GM12873 (cell line): ENCODE measurements around the gene SRSF2.

Experiments
- TF ChIP-seq, protein P1 (sequence below): IDR thresholded peaks from 2 replicates; pipeline ENCODE4 v1.5.1; 2012; ENCODE audit warnings: low read depth, mild to moderate bottlenecking, moderate library complexity, low read length, control low read depth; ENCODE audit not compliant: insufficient read depth; ENCODE audit errors: missing control alignments

Gene SRSF2

DNA sequence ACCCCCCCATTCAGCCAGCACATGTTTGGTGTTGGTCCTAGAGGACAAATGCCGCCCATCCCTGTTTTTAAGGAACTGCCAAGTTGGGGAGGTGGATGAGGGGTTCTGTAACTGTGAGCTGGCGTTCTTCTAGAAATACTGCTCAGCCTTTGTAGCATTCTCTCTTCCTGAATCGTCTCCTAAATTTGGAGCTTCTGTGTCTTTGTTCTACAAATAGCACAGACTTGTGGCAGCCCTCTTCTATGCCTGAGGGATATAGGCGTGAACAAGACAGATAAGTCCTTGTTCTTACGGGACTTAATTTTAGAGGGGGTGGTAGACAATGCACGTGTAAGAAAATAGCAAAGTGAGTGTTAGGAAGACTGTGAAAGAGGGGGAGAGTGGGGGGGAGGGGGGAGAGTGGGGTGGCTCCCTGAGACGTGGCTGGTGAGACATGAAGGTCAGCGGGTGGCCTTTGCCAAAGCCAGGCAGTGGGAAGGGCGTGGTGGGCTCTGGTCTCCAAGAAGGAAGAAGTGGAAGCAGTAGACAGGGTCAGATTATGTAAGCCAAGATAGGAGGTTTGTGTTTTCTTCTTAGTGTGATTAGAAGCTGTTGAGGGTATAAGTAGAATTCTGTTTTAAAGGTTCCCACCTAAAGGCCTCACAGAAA lies 10.7 kb upstream of the SRSF2 start:
- TF ChIP-seq, protein P1, sequence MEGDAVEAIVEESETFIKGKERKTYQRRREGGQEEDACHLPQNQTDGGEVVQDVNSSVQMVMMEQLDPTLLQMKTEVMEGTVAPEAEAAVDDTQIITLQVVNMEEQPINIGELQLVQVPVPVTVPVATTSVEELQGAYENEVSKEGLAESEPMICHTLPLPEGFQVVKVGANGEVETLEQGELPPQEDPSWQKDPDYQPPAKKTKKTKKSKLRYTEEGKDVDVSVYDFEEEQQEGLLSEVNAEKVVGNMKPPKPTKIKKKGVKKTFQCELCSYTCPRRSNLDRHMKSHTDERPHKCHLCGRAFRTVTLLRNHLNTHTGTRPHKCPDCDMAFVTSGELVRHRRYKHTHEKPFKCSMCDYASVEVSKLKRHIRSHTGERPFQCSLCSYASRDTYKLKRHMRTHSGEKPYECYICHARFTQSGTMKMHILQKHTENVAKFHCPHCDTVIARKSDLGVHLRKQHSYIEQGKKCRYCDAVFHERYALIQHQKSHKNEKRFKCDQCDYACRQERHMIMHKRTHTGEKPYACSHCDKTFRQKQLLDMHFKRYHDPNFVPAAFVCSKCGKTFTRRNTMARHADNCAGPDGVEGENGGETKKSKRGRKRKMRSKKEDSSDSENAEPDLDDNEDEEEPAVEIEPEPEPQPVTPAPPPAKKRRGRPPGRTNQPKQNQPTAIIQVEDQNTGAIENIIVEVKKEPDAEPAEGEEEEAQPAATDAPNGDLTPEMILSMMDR: no peak

DNA sequence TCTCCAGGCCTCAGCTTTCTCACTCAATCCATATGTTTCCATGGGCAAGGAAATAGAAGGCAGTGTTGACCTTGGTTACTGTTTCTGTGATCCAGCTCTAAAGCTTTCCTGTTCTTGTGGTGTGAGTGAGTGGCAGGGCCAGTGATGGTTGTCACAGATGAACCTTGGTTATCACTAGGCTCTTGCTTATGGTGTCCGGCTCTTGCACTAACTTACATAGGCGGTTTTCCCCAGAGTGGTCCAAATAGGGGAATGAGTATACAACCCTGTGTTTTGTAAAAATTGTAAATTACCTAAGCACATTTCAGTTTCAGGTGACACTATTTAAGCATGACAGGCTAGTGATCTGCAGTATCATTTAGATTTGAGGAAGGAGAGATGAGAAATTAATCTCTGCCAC lies 7.6 kb upstream of the SRSF2 start:
- TF ChIP-seq, protein P1: no peak

DNA sequence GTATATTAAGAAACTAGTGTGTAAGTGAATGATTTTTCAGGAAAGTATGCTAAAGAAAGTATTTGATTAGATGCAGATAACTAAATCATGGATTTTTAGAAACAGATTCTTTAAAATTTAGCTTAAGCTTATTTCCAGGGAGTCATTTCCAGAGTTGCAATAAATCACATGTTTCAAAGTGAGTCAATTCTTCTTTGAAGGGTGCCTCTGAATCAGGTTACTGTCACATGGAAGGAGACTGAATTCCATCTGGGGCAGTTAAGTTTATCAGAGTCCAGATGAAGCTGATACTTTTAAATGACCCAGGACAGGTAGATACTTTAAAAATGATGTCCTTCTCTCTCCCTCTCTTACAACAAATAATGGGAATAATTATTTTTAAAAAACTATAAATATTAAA lies 5.8 kb upstream of the SRSF2 start:
- TF ChIP-seq, protein P1: no peak

DNA sequence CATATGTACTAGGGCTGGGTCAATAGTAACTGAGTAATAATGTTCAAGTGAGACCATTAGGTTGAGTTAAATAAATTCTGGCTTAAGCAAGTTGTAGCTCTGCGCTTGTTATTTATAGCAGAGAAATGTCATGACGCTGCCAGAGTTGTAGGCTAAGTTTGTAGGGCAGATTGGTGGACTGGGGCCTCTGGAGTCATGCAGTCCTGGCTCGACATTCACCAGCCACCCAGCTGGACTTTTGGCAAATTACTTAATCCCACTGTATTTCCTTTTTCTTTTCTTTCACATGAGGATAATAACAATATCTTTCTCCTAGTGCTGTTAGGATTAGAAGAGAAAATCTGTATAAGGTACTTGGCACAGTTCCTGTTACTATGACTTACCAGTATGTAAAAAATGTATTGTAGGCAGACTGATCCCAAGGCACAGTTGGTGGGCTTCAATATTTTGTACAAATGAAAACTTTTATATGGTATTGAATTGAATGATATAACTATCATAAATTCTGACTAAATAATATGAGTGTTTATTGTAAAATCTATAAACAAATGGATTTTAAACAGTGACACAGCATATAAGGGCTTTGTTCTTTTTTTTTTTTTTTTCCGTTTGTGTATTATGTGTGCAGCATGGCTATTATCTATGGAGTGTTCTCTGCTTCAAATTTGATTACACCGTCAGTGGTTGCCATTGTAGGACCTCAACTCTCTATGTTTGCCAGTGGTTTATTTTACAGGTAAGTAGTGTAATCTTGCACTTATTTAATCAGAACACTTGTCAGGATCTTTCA lies 3.4 kb upstream of the SRSF2 start:
- TF ChIP-seq, protein P1: no peak

DNA sequence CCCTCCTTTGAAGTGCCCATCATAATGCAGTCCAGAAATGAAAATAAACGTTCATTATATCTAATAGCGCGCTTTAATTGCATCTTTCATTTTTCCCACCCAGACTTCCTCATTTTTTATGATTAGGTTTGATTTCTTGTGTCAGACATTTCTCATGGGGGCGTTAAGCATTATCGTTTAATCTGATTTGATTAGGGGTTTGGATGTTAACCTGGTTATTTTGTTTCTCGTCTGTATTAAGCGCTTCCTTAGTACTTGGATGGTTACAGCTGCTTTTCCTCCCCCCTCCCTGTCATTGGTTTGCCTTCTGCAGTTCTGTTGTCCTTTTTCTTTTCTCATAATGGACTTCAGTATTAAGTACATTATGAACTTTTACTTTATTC lies 1.3 kb upstream of the SRSF2 start:
- TF ChIP-seq, protein P1: no peak

DNA sequence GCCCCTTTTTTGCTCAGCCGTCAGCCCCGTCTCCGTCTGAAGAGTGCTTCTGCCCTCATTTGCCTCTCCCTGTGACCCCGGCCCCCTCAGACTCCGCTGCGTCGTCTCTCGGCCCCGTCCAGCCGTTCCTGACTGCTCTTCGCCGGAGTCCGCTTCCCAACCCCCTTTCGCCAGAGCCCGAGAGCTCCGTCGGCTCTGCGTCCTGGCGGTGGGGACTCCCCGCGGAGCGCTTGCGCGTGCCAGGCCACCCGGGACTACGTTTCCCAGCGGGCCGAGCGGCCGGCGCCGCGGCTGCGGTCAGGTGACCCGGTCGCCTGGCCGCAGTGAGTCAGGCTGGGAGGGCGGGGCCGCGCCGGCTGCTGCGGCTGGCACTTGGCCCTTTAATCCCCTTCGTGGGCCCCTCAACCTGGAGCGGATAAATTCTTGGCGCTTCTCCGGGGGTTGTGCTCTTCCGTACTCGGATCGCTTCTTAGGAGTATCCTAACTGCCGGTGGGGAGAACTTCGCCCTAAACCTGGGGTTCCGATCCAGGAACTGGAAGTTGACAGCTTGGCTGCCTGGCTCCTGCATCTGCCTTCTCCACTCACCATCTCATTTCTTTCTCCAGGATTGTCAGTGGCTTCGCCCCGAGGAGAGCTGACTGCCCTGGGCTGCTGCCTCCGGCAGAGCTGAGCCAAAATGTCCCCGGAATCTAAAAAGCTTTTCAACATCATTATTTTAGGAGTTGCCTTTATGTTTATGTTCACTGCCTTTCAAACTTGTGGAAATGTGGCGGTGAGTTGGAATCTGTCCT lies 741 bp upstream of the SRSF2 start, which contains the start of gene MFSD11:
MFSD11 (plus strand) TSS at position 444 of the 792 bp plus-strand sequence; CDS start at position 678, 234 bp downstream.
- TF ChIP-seq, protein P1: no peak
